ENCODE measurements around the gene RINT1.

The RINT1 gene

GRCh38 chr7:105599551-105599950, 67.5 kb downstream of the RINT1 start:
- no peak for DNase-seq (ENCODE audit: low read depth)

GRCh38 chr7:105600720-105601550, 68.9 kb downstream of the RINT1 start:
- DNase-seq (ENCODE audit: low read depth): no peak

GRCh38 chr7:105602325-105603305, 70.6 kb downstream of the RINT1 start:
- peak; percentile 81 for DNase-seq (ENCODE audit: low read depth)

- no peak for DNase-seq (ENCODE audit: low read depth)
These were observed 78.3 kb downstream of the RINT1 start for GRCh38 chr7:105610165-105610930.

GRCh38 chr7:105611856-105612775, 80.1 kb downstream of the RINT1 start:
- peak; percentile 36 for DNase-seq (ENCODE audit: low read depth)

- no peak for DNase-seq (ENCODE audit: low read depth)
These were observed 80.8 kb downstream of the RINT1 start for GRCh38 chr7:105612806-105613205.

- no peak for DNase-seq (ENCODE audit: low read depth)
These were observed 81.8 kb downstream of the RINT1 start for GRCh38 chr7:105613611-105614330.

- no peak for DNase-seq (ENCODE audit: low read depth)
These were observed 82.4 kb downstream of the RINT1 start for GRCh38 chr7:105614341-105614840.
